ENCODE results near the gene LMX1B.
A peak's percentile ranks its signal among the peaks of the same experiment; 100 is the strongest.
"Not testable (repeated sequence)": the region's sequence is repeated elsewhere in the genome, so short reads cannot be mapped to it uniquely, and the experiment has no call there.

Gene LMX1B

DNA sequence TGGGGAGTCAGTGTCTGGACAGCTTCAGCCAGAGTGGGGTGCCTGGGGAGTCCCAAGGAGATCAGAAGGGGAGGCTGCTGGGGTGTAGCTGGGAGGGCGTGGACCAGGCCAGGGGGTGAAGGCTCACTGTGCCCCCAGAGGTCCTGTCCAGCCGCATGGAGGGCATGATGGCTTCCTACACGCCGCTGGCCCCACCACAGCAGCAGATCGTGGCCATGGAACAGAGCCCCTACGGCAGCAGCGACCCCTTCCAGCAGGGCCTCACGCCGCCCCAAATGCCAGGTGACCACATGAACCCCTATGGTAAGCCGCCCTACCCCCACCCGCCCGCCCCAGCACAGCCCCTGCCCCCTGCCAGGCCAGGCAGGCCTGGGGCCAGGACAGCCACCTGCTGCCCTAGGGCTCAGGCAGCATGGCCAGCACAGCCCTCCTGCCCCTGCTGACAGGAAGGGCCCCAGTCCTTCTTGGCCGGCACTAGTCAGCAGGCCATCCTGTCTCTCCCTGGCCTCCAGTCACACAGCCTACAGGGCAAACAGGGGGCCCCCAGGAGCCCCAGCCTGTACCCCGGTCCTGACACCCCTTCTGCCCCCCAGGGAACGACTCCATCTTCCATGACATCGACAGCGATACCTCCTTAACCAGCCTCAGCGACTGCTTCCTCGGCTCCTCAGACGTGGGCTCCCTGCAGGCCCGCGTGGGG lies 82.1 kb downstream of the LMX1B start:
- no peak for DNase-seq (ENCODE audit: low read depth, low spot score)

DNA sequence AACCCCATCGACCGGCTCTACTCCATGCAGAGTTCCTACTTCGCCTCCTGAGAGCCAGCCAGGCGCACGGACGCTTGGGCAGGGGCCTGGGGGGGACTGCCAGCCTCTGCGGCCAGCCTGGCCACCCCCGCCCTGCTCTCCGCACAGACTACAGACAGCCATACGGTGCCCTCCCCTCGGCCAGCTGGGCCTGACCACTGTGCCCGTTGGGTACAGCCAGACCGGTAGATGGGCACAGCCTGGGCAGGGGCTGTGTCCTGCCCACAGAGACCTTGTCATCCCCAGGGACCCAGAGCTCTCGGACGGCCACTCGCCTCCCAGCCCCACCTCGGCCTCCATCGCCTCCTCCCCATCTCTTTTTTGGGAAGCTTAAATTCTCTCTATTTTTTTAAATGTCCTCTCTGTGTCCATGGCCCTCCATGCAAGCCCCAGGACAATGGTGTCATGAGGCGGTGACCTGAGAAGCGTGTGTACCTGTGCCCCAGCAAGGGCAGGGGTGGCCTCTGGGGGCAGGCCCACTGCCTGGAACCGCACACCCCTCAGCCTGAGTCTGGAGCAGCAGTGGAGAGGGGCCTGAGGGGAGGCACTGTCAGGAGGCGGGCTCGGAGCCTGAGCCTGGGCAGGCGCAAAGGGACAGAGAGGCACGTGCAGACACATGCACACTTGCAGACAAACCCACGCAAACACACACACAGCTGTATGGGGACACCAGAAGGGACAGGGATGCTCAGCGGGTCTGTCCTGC lies 82.8 kb downstream of the LMX1B start:
- DNase-seq (ENCODE audit: low read depth, low spot score), result no peak

DNA sequence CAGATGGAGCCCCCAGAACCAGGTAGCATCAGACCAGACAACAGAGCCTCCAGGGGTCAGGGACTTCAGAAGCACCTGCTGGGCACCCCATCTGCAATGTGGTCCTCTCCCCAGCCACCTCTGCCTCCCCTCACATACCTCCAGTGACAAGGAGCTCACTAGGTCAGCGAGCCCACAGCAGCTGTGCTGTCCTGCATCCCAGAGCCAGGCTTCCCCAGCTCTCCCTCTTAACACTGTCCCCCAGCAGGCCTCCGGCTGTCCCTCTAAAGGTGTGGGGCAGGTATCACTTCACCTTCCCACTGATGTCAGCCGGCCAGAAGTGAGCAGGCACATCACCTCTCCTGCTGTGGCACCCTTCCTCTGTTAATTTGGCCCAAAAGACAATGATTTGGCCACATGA lies 83.6 kb downstream of the LMX1B start:
- no peak for DNase-seq (ENCODE audit: low read depth, low spot score)

DNA sequence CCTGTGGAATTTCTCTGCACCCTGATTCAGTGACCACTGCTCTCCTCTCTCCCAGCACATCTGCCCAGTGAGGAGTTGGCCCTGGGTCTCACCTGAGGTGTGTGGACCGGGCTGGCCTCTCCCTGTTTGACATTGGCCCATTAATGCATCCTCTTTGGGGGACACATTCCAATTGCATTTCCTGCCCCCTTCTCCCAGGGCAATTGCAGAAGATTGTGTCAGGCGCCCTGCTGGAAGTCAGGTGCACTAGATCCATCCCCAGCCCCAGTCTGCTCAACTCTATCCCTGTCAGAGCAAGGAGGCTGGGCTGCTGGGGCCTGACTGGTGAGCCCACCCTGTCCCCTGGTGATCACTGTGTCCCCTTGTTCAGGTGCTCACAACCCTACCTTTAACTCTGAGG lies 84.5 kb downstream of the LMX1B start:
- no peak for DNase-seq (ENCODE audit: low read depth, low spot score)

DNA sequence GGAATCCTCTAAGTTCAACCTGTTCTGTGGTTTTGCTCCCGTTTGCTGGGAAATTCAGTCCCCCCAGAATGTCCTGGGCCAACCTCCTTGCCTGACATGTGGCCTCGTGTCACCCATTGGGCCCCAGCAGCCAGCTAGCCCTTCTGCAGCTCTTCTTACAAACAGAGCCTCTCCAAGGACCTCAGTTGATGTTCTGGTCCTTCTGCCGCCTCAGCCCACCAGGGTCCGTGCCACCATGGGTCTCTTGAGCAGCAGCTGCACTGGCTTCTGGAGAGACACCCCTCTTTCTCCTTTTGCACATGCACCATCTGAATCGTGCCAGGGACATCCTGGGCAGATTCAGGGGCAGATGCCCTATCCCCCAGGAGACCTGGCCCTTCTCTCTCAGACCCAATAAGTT lies 85.0 kb downstream of the LMX1B start:
- DNase-seq (ENCODE audit: low read depth, low spot score), result no peak

DNA sequence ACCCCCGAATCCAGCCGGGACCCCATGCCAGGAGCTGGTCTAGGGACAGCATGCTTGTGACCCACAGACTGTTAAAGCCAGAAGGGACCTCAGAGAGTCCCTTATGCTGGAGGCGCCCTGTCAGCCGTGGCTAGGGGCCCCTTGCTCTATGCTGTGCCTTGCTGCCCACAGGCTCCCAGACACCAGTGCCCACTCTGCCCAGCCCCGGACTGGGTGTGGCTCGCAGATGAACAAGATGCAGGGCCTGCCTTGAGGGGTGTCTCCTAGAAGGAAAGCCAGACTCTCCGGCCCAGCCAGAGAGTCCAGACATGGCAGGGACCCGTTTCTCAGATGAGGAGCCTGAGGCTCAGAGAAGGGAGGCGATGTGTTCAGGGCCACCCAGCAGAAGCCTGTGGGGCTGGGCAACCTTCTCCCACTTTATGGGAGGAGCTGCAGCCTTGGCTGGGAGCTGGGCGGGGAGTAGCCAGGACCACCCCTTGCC lies 85.7 kb downstream of the LMX1B start:
- no peak for DNase-seq (ENCODE audit: low read depth, low spot score)

DNA sequence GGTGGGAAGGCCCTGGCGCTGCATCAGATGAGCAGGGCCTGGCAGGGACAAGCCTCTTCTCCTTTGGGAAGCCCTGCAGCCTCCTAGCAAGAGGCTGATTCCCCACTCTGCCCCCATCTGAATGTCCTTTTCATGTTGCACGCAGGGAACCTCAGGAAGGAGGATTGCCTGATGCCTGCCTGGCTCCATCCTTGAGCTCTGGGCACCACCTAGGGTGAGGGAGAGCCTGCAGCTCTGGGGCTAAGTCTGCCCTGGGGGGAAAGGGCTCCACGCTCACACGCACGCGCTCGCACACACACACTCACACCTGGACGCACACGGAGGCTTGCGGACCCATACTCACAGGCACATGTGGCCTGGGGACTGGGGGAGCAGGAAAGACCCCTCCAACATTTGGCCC lies 86.6 kb downstream of the LMX1B start:
- no peak for DNase-seq (ENCODE audit: low read depth, low spot score)

DNA sequence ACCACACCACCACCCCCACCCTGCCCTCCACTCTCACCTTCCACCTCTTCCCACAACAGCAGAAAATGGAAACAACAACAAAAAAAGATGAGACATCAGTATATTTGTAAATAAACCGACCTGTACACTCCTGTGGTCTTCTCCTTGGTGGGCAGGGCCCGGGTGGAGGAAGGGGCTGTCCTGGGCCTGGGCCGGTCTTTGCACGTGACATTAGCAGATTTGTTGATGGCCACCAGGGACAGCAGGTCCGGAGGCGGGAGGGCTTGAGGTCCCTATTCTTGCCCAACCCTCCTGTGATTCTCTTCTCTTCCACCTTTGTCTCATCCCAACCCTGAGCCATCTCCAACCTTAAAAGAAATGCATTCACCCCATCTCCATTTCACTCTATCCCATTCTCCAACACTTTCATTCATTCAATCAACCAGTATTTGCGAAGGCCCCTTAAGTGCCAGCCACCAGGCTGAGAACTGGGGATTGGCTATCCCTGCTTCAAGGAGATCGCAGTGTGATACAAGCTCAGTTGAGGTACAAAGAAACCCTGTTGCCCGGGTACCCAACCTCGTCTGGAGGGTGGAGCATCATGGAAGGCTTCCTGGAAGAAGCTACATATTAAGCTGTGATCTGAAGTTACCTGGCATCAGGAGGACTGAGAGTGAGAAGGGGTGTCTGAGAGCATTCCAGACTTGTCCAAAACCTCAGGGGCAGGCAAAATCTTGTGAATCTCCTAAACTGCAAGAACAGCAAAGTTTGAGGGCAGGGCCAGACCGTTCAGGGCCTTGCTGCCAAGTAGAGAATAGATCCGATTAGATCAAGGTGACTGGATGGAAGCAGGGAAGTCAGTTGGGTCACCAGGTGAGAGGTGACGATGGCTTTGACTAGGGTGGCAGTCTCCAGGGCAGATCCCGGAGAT lies 87.4 kb downstream of the LMX1B start:
- no peak for DNase-seq (ENCODE audit: low read depth, low spot score)

DNA sequence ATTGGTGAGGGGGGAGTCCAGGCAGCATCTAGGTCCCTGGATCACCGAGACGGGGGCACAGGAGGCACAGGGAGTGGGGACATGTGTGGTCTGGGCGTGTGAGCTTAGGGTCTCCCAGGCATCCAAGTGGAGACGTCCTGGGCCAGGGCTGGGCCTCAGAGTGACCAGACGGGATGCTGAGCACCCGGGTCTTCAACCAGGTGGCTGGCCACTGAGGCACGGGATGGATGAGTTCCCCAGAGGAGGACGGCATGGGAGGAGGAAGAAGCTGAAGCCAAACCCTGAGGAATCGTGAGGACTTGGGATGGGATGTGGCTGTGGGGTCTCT lies 88.0 kb downstream of the LMX1B start:
- no peak for DNase-seq (ENCODE audit: low read depth, low spot score)

DNA sequence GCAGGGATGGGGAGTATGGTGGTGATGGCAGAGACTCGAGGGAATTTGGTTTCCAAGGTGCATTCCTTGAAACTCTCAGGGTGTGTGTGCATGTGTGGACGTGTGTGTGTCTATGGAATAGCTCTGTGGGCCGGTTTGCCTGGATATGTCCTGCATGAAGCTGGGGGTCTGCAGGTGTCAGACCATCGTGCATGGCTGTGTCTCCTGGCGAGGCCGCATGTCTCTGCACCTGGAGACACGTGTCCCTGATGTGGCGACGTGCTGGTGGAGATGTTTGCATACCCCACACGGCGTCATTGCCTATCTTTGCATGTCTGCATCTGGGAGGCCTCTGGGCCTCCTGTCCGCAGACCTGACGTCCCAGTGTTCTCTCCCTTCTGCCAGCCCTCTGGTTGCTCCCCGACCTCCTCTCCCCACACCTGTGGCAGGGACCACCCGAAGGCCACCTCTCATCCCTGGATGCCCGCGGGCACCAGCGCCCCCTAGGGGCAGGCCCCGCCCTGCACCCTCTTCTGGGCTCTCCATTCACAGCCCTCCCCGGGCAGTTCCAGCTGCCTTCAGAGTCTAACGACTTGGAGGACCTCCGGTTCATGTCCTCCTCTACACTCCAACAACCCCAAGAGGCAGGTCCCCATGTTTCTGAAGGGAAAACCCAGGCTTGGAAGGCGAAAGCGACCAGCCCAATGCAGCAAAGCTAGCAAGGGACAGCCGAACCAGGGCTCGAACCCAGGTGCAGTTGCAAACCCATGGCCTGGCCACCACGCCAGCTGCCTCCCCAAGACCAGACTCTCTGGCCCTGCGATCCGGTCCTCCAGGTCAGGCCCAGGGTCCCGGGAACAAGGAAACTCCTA lies 88.6 kb downstream of the LMX1B start:
- no peak for DNase-seq (ENCODE audit: low read depth, low spot score)

DNA sequence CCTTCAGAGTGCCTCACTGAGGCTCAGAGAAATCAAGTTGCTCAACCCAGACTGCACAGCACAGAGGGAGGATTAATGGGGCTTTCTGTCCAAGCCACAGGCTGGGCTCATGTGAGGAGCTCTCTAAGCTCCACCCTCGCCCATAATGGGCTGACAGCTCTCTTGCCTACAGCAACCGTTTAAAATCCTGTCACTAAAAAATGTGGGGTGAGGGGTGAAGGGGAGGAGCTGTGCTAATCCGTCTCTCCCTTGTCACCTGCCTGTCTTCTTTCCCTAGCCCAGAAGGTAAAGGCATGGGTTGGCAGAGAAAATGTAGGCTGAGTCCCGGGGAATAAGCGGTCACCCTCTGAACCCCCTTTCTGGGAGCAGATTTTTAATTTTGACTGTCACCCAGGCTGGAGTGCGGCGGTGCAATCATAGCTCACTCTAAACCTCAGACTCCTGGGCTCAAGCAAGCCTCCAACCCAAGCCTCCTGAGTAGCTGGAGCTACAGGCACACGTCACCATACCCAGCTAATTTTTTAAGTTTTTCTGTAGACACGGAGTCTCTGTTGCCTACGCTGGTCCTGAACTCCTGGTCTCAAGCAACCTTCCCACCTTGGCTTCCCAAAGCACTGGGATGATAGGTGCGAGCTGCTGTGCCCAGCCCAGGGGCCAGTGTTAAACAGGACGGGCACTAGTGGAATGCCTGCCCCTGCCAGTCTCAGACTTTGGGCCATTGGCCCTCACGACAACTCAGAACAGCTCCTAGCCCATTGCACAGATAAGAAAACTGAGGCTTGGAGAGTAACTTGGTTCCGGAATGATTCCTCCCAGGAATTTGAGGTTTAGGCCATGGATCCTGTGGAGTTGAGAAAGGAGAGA lies 89.5 kb downstream of the LMX1B start:
- no peak for DNase-seq (ENCODE audit: low read depth, low spot score)

DNA sequence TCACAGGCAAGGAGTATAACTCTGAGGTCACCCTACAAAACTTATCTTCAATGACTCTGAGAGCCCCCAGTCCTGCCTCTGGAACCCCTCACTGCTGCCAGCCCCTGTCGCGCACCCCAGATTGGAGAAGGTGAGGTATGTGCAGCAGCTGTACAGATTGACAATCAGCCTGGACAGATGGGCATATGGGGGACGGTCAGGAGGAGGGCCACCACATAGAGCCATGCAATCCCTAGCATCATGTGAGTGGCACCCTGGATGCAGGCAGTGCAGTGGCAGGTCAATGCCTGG lies 90.1 kb downstream of the LMX1B start:
- DNase-seq (ENCODE audit: low read depth, low spot score), result no peak

DNA sequence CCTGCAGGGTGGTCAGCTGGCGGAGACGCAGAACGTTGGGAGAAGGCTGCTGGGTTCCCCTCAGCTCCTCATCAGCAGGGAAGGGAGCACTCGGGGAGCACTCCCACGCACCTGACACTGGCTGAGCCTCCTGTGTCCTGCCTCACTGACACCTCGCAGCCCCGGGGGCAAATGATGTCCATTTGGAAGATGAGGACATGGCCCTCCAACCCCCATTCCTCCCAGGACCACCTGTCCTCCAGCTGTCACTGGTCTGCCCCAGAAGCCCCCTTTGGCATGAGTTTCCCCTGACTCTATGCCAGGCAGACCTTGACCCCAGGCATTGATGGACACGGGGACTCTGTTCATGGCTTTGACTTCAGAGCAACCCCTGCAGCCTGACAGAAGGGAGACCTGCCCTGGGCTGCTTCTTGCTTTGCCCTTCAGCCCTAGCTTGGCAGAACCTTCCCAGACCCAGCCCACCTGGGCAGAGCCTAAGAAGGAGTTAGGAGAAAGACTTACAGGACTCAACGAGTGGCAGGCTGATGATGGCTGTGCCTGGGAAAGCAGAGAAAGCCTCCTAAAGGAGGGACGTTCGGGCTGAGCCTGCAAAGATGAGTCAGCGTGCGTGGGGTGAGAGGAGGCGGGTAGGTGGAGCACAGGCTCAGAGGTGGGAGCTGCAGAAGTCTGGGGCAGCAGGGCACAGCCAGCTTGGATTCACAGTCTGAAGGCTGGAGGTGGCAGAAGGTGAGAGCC lies 90.6 kb downstream of the LMX1B start:
- DNase-seq (ENCODE audit: low read depth, low spot score), result peak; percentile 76

DNA sequence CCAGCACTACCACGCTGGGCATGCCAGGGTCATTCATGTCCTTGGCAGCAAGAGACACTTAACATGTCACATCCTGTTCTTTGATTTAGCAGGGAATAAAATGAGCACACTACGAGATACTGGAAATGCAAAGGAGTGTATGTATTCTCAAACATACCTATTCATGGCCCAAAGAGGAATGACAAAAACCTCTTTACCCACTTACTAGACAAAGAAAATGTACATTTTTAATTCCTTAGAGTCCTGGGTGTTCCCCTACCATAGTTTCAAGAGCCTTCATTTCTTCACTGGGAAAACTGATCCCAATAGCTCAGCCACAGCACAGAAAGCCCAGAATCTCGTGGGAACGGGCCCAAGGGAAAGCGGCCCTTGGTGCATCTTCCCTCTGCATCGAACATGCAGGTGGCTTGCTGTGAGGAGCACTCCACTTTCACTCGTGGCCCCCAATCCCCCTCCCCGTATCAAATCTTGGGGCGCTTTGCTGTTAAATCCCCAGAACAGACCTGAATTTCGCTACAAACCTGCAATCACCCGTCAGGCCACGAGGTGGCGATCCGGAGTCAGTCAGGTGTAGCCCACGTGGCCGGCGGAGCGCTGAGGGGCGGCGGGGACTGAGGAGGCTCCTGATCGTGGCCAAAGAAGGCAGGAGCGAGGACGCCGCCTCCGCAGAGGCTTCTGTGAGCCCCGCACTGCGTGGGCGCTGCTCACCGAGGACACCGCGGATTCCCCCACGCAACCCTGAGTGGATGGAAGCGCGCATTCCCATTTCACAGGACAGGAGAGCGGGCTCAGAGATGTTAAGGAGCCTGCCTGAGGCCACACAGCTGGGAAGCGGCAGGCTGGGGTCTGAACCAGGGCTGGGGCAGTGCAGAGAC lies 91.4 kb downstream of the LMX1B start:
- DNase-seq (ENCODE audit: low read depth, low spot score), result peak; percentile 87

DNA sequence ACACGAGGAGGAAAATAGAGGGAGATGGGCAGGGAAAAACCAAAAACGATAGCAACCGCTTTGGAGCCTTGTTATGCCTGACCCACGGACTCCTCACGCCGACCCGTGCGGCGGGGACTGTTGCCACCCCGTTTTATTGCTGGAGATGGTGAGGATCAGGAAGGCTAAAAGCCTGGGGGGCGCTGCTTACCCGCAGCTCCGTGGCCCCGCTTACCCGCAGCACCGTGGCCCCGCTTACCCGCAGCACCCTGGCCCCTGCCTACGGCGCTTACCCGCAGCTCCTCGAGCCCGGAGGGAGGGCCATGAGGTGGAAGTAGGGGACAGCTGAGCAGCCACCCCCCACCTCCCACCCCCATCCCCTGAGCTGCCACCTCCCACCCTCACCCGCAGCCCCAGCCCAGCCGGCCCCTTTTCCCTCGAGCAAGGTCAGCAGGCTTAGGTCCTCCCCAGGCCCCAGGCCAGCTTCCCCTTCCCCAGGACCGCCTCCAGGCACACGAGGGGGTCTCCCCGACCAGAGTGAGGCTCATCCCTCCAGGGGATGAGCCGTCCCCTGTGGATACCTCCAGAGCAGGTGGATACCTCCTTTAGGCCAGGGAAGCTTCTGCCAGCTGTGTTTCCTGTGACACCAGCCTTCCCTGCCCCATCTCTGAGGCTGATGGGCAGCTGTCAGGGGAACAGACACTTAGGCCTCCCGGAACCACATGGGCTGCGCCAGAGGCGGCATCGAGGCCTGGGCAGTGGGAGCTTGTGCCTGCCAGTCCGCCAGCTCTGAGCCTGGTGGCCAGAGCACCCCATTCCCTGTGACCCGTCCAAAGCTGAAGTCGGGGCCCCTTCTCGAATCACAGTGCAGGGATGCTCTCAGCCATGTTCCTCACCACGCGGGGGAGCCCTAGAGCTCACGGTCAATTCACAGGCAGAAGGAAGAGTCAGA lies 92.3 kb downstream of the LMX1B start:
- peak; percentile 54 for DNase-seq (ENCODE audit: low read depth, low spot score)

DNA sequence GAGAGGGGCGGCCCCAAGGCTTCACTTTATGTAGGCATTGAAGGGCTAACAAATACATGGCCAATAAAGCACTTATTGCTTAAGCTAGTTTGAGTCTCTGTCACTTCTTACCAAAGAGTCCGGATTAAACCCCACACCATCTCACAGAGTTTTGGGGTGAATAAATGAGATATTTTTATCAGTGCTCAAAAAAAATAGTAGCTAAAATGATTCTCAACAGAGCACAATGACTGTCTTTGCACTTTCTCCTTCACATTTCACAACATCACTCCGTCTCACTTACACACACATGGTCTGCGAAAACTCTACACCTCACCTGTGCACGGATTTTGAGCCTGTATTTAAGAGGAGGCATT lies 92.9 kb downstream of the LMX1B start:
- no peak for DNase-seq (ENCODE audit: low read depth, low spot score)

DNA sequence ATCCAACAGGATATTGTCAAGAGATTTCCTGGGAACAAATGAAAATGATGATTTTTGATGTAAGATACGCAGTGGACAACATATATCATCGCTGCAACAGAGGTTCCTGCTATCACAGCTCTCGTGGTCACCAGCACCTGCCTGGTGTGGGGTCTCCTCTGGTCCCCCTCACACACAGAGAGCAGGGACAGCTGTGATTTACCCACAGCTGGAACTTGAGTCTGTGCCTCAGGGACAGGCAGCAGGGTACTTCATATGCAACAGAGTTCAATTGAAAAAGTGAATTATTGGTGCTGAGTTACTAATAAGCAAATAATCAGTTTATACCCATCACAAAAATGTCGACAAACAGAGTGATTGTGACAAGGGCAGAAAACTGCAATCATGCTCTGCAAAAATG lies 93.4 kb downstream of the LMX1B start:
- DNase-seq (ENCODE audit: low read depth, low spot score), result no peak

DNA sequence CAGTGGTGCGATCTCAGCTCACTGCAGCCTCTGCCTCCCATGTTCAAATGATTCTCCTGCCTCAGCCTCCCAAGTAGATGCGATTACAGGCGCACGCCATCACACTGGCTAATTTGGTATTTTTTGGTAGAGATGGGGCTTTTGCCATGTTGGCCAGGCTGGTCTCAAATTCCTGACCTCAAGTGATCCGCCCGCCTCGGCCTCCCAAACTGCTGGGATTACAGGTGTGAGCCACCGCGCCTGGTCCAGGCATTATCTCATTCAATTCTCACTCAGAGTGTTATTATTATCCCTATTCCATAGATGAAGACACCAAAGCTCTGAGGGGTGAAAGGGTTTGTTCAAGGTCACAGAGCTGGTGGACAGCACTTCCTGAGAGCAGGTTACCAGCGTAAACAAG lies 94.0 kb downstream of the LMX1B start:
- DNase-seq (ENCODE audit: low read depth, low spot score), result not testable (repeated sequence)
